IMR-90 (cell line): ENCODE results near the gene UNC5A. TPM values are rescaled to one million over a fixed set of nuclear protein-coding genes. Genes with fewer than 3 reads are reported as not detected.

Experiments
- ATAC-seq: fragments of 200-7000 bp; cut with Tn5 transposase; 2 replicates; pipeline ENCODE4 v1.9.1; 2020; ENCODE audit warnings: low read depth, mild to moderate bottlenecking, moderate library complexity
- BruUV-seq: library from RNA; stranded (reverse); fragments of 400-500 nt; replicated peaks from 2 replicates; lab custom pipeline; 2021; lab: Mats Ljungman, UMichigan
- CTCF ChIA-PET: fragments of 300-600 bp; formaldehyde crosslinking; extraction: SDS; loops from one replicate; lab custom pipeline; 2021; ENCODE audit warnings: antibody characterized with exemption; lab: Yijun Ruan, JAX
- POLR2A ChIA-PET: fragments of 300-600 bp; sonication (Branson Sonifier 250); formaldehyde crosslinking; loops from one replicate; lab custom pipeline; 2022; ENCODE audit warnings: antibody characterized with exemption; ENCODE audit not compliant: unreplicated experiment; lab: Charles Lee
- DNase-seq: peaks from one replicate; pipeline ENCODE4 v3.0.0; 2013
- H2AFZ ChIP-seq: replicated peaks from 2 replicates; pipeline ENCODE3; 2013; ENCODE audit warnings: low read length, mild to moderate bottlenecking; ENCODE audit not compliant: poor library complexity
- H2AK5ac ChIP-seq: 2 replicates; pipeline ENCODE4 v1.6.1; 2013; ENCODE audit warnings: low read depth, low read length, inconsistent platforms
- H2AK9ac ChIP-seq: replicated peaks from 2 replicates; pipeline ENCODE3; 2013; ENCODE audit warnings: mild to moderate bottlenecking, low read depth, low read length, moderate library complexity; ENCODE audit not compliant: poor library complexity
- H2BK120ac ChIP-seq: 2 replicates; pipeline ENCODE4 v1.6.1; 2013; ENCODE audit warnings: low read depth, low read length, inconsistent platforms
- H2BK15ac ChIP-seq: 3 replicates; pipeline ENCODE4 v1.6.1; 2013; ENCODE audit warnings: low read depth, low read length, inconsistent platforms
- H2BK20ac ChIP-seq: 2 replicates; pipeline ENCODE4 v1.6.1; 2013; ENCODE audit warnings: low read depth, mild to moderate bottlenecking, inconsistent platforms, low read length, moderate library complexity
- H2BK5ac ChIP-seq: 2 replicates; pipeline ENCODE4 v1.6.1; 2013; ENCODE audit warnings: mild to moderate bottlenecking, low read depth, low read length, inconsistent platforms; ENCODE audit not compliant: poor library complexity, severe bottlenecking
- H3K14ac ChIP-seq: replicated peaks from 2 replicates; pipeline ENCODE4 v1.6.1; 2013; ENCODE audit warnings: low read depth, low read length, inconsistent platforms
- H3K18ac ChIP-seq: 2 replicates; pipeline ENCODE4 v1.6.1; 2013; ENCODE audit warnings: low read depth, low read length, control low read depth
- H3K23ac ChIP-seq: 2 replicates; pipeline ENCODE4 v1.6.1; 2013; ENCODE audit warnings: low read depth, low read length, inconsistent platforms
- H3K27ac ChIP-seq: 2 replicates; pipeline ENCODE4 v1.5.1; 2013; ENCODE audit warnings: mild to moderate bottlenecking, control low read depth, low read length; ENCODE audit not compliant: insufficient read depth
- H3K27me3 ChIP-seq: 2 replicates; pipeline ENCODE4 v1.6.1; 2013; ENCODE audit warnings: low read length; ENCODE audit not compliant: control insufficient read depth, insufficient read depth
- H3K36me3 ChIP-seq: 2 replicates; pipeline ENCODE4 v1.6.1; 2013; ENCODE audit warnings: low read length, mixed read lengths; ENCODE audit not compliant: control insufficient read depth, insufficient read depth
- H3K4ac ChIP-seq: 2 replicates; pipeline ENCODE4 v1.6.1; 2013; ENCODE audit warnings: low read depth, low read length, inconsistent platforms
- H3K4me1 ChIP-seq: 2 replicates; pipeline ENCODE4 v1.6.1; 2013; ENCODE audit warnings: low read length, mixed read lengths; ENCODE audit not compliant: control insufficient read depth, insufficient read depth
- H3K4me2 ChIP-seq: 2 replicates; pipeline ENCODE4 v1.6.1; 2013; ENCODE audit warnings: low read depth, mild to moderate bottlenecking, control low read depth, low read length, moderate library complexity
- H3K4me3 ChIP-seq: 2 replicates; pipeline ENCODE4 v1.5.1; 2013; ENCODE audit warnings: low read depth, mild to moderate bottlenecking, control low read depth, low read length, moderate library complexity; ENCODE audit not compliant: insufficient read depth
- H3K56ac ChIP-seq: 2 replicates; pipeline ENCODE4 v1.6.1; 2013; ENCODE audit warnings: low read length, inconsistent platforms; ENCODE audit not compliant: insufficient read depth; ENCODE audit errors: extremely low read depth
- H3K79me1 ChIP-seq, 2 experiments: 2 replicates each; pipeline ENCODE4 v1.6.1; 2013; ENCODE audit warnings: low read length in 2 of 2, inconsistent platforms in 1 of 2, low read depth in 1 of 2
- H3K9ac ChIP-seq: 2 replicates; pipeline ENCODE4 v1.6.1; 2013; ENCODE audit warnings: low read depth, low read length, control low read depth
- H3K9me1 ChIP-seq: 2 replicates; pipeline ENCODE4 v1.6.1; 2013; ENCODE audit warnings: low read length, inconsistent platforms; ENCODE audit not compliant: insufficient read depth
- H3K9me3 ChIP-seq: 2 replicates; pipeline ENCODE4 v1.6.1; 2013; ENCODE audit warnings: low read length; ENCODE audit not compliant: control insufficient read depth, insufficient read depth
- H4K20me1 ChIP-seq: 2 replicates; pipeline ENCODE4 v1.6.1; 2013; ENCODE audit warnings: low read length, inconsistent platforms; ENCODE audit not compliant: insufficient read depth
- H4K5ac ChIP-seq: 2 replicates; pipeline ENCODE4 v1.6.1; 2013; ENCODE audit warnings: mild to moderate bottlenecking, low read depth, low read length, control low read depth
- H4K8ac ChIP-seq, 2 experiments: 2 replicates each; pipeline ENCODE4 v1.6.1; 2013; ENCODE audit warnings: low read depth in 2 of 2, low read length in 2 of 2, control low read depth in 1 of 2, inconsistent platforms in 1 of 2
- H4K91ac ChIP-seq: 2 replicates; pipeline ENCODE4 v1.6.1; 2013; ENCODE audit warnings: low read depth, low read length, inconsistent platforms; ENCODE audit not compliant: insufficient read depth
- BHLHE40 ChIP-seq: fragments of 150-350 bp; IDR thresholded peaks from 2 replicates; pipeline ENCODE4 v1.6.1; 2016; ENCODE audit warnings: mild to moderate bottlenecking, low read depth, low read length
- CEBPB ChIP-seq: IDR thresholded peaks from 2 replicates; pipeline ENCODE4 v1.6.1; 2012; ENCODE audit warnings: low read depth, low read length, improper control_type of control experiment
- CHD1 ChIP-seq: IDR thresholded peaks from 2 replicates; pipeline ENCODE4 v1.6.1; 2012; ENCODE audit warnings: low read depth, low read length, improper control_type of control experiment
- CTCF ChIP-seq: conservative IDR thresholded peaks from 2 replicates; pipeline ENCODE4 v1.5.1; 2012; ENCODE audit warnings: mild to moderate bottlenecking, low read depth, low read length, improper control_type of control experiment
- ELK1 ChIP-seq: fragments of 150-350 bp; IDR thresholded peaks from 2 replicates; pipeline ENCODE4 v1.6.1; 2016; ENCODE audit warnings: low read depth, mild to moderate bottlenecking, low read length, moderate library complexity, borderline replicate concordance
- FOS ChIP-seq: fragments of 150-350 bp; IDR thresholded peaks from 2 replicates; pipeline ENCODE4 v1.6.1; 2016; ENCODE audit warnings: low read depth, low read length
- MAFK ChIP-seq: IDR thresholded peaks from 2 replicates; pipeline ENCODE4 v1.6.1; 2012; ENCODE audit warnings: low read depth, low read length, improper control_type of control experiment
- MAZ ChIP-seq: IDR thresholded peaks from 2 replicates; pipeline ENCODE4 v1.6.1; 2012; ENCODE audit warnings: low read depth, mild to moderate bottlenecking, low read length, improper control_type of control experiment, moderate library complexity, borderline replicate concordance
- MXI1 ChIP-seq: IDR thresholded peaks from 2 replicates; pipeline ENCODE4 v1.6.1; 2012; ENCODE audit warnings: low read depth, mild to moderate bottlenecking, low read length, moderate library complexity, borderline replicate concordance
- NFE2L2 ChIP-seq: fragments of 150-350 bp; IDR thresholded peaks from 2 replicates; pipeline ENCODE4 v1.6.1; 2016; ENCODE audit warnings: low read depth, mild to moderate bottlenecking, low read length
- POLR2A ChIP-seq: IDR thresholded peaks from 2 replicates; pipeline ENCODE4 v1.6.1; 2012; ENCODE audit warnings: mild to moderate bottlenecking, low read depth, low read length
- RAD21 ChIP-seq: IDR thresholded peaks from 2 replicates; pipeline ENCODE4 v1.6.1; 2012; ENCODE audit warnings: low read length, improper control_type of control experiment
- RCOR1 ChIP-seq: IDR thresholded peaks from 2 replicates; pipeline ENCODE4 v1.6.1; 2012; ENCODE audit warnings: mild to moderate bottlenecking, low read length, improper control_type of control experiment; ENCODE audit not compliant: insufficient replicate concordance
- RFX5 ChIP-seq: IDR thresholded peaks from 2 replicates; pipeline ENCODE4 v1.8.0; 2012; ENCODE audit warnings: low read depth, mild to moderate bottlenecking, low read length, moderate library complexity
- SMC3 ChIP-seq: fragments of 150-350 bp; IDR thresholded peaks from 2 replicates; pipeline ENCODE4 v1.6.1; 2016; ENCODE audit warnings: low read depth, mild to moderate bottlenecking, antibody characterized with exemption, low read length, moderate library complexity
- USF2 ChIP-seq: fragments of 150-350 bp; IDR thresholded peaks from 2 replicates; pipeline ENCODE4 v1.6.1; 2017; ENCODE audit warnings: mild to moderate bottlenecking, antibody characterized with exemption, low read length, low read depth
- WGBS, 2 experiments: methylation state at CpG; one replicate each; pipeline versions ENCODE4 v1.1.5 to v1.1.7; 2013; ENCODE audit warnings: missing lambda C conversion rate in 2 of 2; ENCODE audit not compliant: insufficient read length in 1 of 2; ENCODE audit errors: extremely low coverage in 2 of 2; 5-methylcytosine and 5-hydroxymethylcytosine counted together
- dilution Hi-C: fragments of 300-500 bp; cut with HindIII; formaldehyde crosslinking; loops from one replicate; pipeline ENCODE4 v1.14.3; 2018; ENCODE audit warnings: low sequenced_read_pairs; ENCODE audit not compliant: unreplicated experiment
- in situ Hi-C: fragments of 300-500 bp; cut with MboI; formaldehyde crosslinking; loops from 3 replicates; pipeline ENCODE4 v1.14.3; 2019; ENCODE audit warnings: low sequenced_read_pairs, inconsistent platforms, mixed read lengths
- intact Hi-C: fragments of 100-400 bp; cut with micrococcal nuclease; formaldehyde crosslinking; loops from 2 replicates; pipeline ENCODE4 v1.10.0; 2022
- polyA plus RNA-seq, 3 experiments: library from polyadenylated mRNA; depleted of rRNA; stranded (reverse); fragments of >200 nt; gene quantifications; 2 replicates each; pipeline ENCODE4 v1.2.3, GENCODE V29; 2012; ENCODE audit warnings: low replicate concordance in 1 of 3
- total RNA-seq: library from RNA; depleted of rRNA; stranded (reverse); fragments of >200 nt; gene quantifications from 2 replicates; pipeline ENCODE4 v1.2.3, GENCODE V29; 2012

The UNC5A gene
- total and polyA plus RNA-seq, 2 of the 4 experiments (the other 2 are of a cell fraction) = not detected

- Histone ChIP-seq H3K18ac (no peak overlapping the region), H4K20me1 (no peaks in the 10 kb centered on the region), H3K9me1 (no peaks in the 10 kb centered on the region), H3K36me3 (no peaks in the 10 kb centered on the region), H3K23ac (no peak overlapping the region), H4K5ac (no peak overlapping the region), H3K9ac (no peak overlapping the region), H3K14ac (no peak overlapping the region), H3K27ac (no peak overlapping the region), H3K4me1 (no peaks in the 10 kb centered on the region), H2BK20ac (no peak overlapping the region), H2BK120ac (no peak overlapping the region), H3K79me1 (no peaks in the 10 kb centered on the region), H3K4me2 (no peak overlapping the region), H2AK5ac (no peak overlapping the region), H2BK15ac (no peak overlapping the region), H3K9me3 (no peaks in the 10 kb centered on the region), H3K27me3 (peaks cover 51% of the 10 kb centered on the region), H3K4ac (no peak overlapping the region), H2AK9ac (no peak overlapping the region), H3K56ac (no peak overlapping the region), H3K4me3 (no peak overlapping the region), H2BK5ac (no peak overlapping the region), H2AFZ (no peak overlapping the region), H4K8ac (no peak overlapping the region), H4K91ac (no peak overlapping the region)
- whole genome bisulfite sequencing, 2 experiments = 65% methylated on average over 2 of the region's 17 CpGs; no CpG with 5 or more reads in 1 of the 2 experiments
- DNase-seq (no peak), ATAC-seq (no peak)
- POLR2A ChIA-PET = no interaction called here
- dilution Hi-C loops (no loop called here), intact Hi-C loops (no loop called here), in situ Hi-C loops (no loop called here)
- BruUV-seq = no TSS peak
- CTCF ChIA-PET = no interaction called here
- TF ChIP-seq RCOR1 (no peak), NFE2L2 (no peak), MAZ (no peak), CHD1 (no peak), POLR2A (no peak), MXI1 (no peak), CTCF (no peak), FOS (no peak), SMC3 (no peak), ELK1 (no peak), RAD21 (no peak), USF2 (no peak), MAFK (no peak), BHLHE40 (no peak), CEBPB (no peak), RFX5 (no peak)
These were observed 41.7 kb downstream of the UNC5A start for GRCh38 chr5:176851871-176852658.
